HG02973 (cell line): ENCODE results near the gene CLECL1.

Experiments
- ATAC-seq: cut with Tn5 transposase; IDR thresholded peaks from one replicate; pipeline ENCODE4 v1.9.1; 2021; ENCODE audit warnings: moderate library complexity; ENCODE audit not compliant: unreplicated experiment

CLECL1 gene

GRCh38 chr12:9732921-9733461, at the start of gene CLECL1:
TSS of gene CLECL1 (minus strand) at chr12:9733097.
- ATAC-seq = peak; percentile 42

GRCh38 chr12:9781360-9781759, 48.5 kb upstream of the CLECL1 start:
- ATAC-seq = no peak

- ATAC-seq = no peak
Observed at GRCh38 chr12:9779209-9779608, 46.3 kb upstream of the CLECL1 start.

- no peak for ATAC-seq
Observed at GRCh38 chr12:9776781-9777180, 43.9 kb upstream of the CLECL1 start.

- no peak for ATAC-seq
Observed at GRCh38 chr12:9773216-9773877, 40.5 kb upstream of the CLECL1 start.

GRCh38 chr12:9763025-9763424, 30.1 kb upstream of the CLECL1 start:
- ATAC-seq = no peak

- no peak for ATAC-seq
Observed at GRCh38 chr12:9762369-9762768, 29.5 kb upstream of the CLECL1 start.

GRCh38 chr12:9761419-9761781, 28.5 kb upstream of the CLECL1 start:
- no peak for ATAC-seq

GRCh38 chr12:9760699-9761418, 28.0 kb upstream of the CLECL1 start, which contains the start of gene CD69:
TSS of gene CD69 (minus strand) at chr12:9760901. CDS start at chr12:9760820, 81 bp downstream.
- peak; percentile 37 for ATAC-seq

GRCh38 chr12:9760120-9760519, 27.2 kb upstream of the CLECL1 start:
- ATAC-seq = no peak

- no peak for ATAC-seq
Observed at GRCh38 chr12:9759694-9760093, 26.8 kb upstream of the CLECL1 start.

- ATAC-seq = no peak
Observed at GRCh38 chr12:9758119-9758518, 25.2 kb upstream of the CLECL1 start.

GRCh38 chr12:9757433-9758025, 24.6 kb upstream of the CLECL1 start:
- no peak for ATAC-seq

GRCh38 chr12:9756706-9757105, 23.8 kb upstream of the CLECL1 start:
- no peak for ATAC-seq

GRCh38 chr12:9756170-9756569, 23.3 kb upstream of the CLECL1 start:
- ATAC-seq = no peak

- ATAC-seq = no peak
Observed at GRCh38 chr12:9755567-9755966, 22.7 kb upstream of the CLECL1 start.

- ATAC-seq = no peak
Observed at GRCh38 chr12:9755035-9755434, 22.1 kb upstream of the CLECL1 start.

- ATAC-seq = no peak
Observed at GRCh38 chr12:9754099-9754927, 21.4 kb upstream of the CLECL1 start.

- ATAC-seq = no peak
Observed at GRCh38 chr12:9753498-9753897, 20.6 kb upstream of the CLECL1 start.

- ATAC-seq = no peak
Observed at GRCh38 chr12:9753073-9753472, 20.2 kb upstream of the CLECL1 start.
